GM12878 (cell line): ENCODE measurements around the gene SERPINA4. TPM values are rescaled to one million over a fixed set of nuclear protein-coding genes. Genes with fewer than 3 reads are reported as not detected.

ENCODE experiments used
- ATAC-seq: fragments of 200-7000 bp; cut with Tn5 transposase; 3 replicates; pipeline ENCODE4 v1.9.1; 2020; ENCODE audit warnings: mild to moderate bottlenecking, moderate library complexity
- BruUV-seq: library from RNA; stranded (reverse); fragments of 400-500 nt; replicated peaks from 2 replicates; lab custom pipeline; 2021; lab: Mats Ljungman, UMichigan
- CTCF ChIA-PET: fragments of 300-600 bp; sonication (Branson Sonifier 250); formaldehyde crosslinking; extraction: SDS; loops from one replicate; lab custom pipeline; 2021; ENCODE audit warnings: inconsistent platforms; lab: Yijun Ruan, JAX
- POLR2A ChIA-PET: fragments of 350-600 bp; formaldehyde crosslinking; extraction: SDS; loops from one replicate; lab custom pipeline; 2021; ENCODE audit warnings: inconsistent platforms; lab: Charles Lee
- RAD21 ChIA-PET: fragments of 300-600 bp; sonication (Branson Sonifier 250); formaldehyde crosslinking; loops from one replicate; lab custom pipeline; 2023; ENCODE audit warnings: antibody characterized with exemption; ENCODE audit not compliant: unreplicated experiment; lab: Charles Lee
- SMC1A ChIA-PET: fragments of 300-600 bp; sonication (Branson Sonifier 250); formaldehyde crosslinking; loops from one replicate; lab custom pipeline; 2023; ENCODE audit not compliant: unreplicated experiment, uncharacterized antibody; lab: Charles Lee
- DNase-seq: peaks from one replicate; pipeline ENCODE4 v3.0.0-alpha.2; 2011; ENCODE audit warnings: low read depth, low spot score
- FAIRE-seq: peaks from 3 replicates; lab custom pipeline; 2011; peaks lifted over from hg19 to GRCh38; lab: Jason Lieb, UNC
- H2AFZ ChIP-seq: 2 replicates; pipeline ENCODE4 v1.6.0; 2011; ENCODE audit warnings: low read depth, low read length, control low read depth; ENCODE audit not compliant: control insufficient read depth
- H3K27ac ChIP-seq: 2 replicates; pipeline ENCODE4 v1.5.1; 2011; ENCODE audit warnings: control low read depth; ENCODE audit not compliant: control insufficient read depth, insufficient read depth
- H3K27me3 ChIP-seq, 2 experiments: replicated peaks in 1 of 2; 2 replicates each; pipeline versions ENCODE4 v1.6.0 to v1.6.1; 2011; ENCODE audit warnings: low read length in 1 of 2; ENCODE audit not compliant: control insufficient read depth in 2 of 2, insufficient read depth in 2 of 2
- H3K36me3 ChIP-seq, 2 experiments: 2 replicates each; pipeline ENCODE4 v1.5.1; 2011; ENCODE audit warnings: low read length in 1 of 2; ENCODE audit not compliant: control insufficient read depth in 2 of 2, insufficient read depth in 2 of 2
- H3K4me1 ChIP-seq: 2 replicates; pipeline ENCODE4 v1.6.1; 2011; ENCODE audit warnings: mild to moderate bottlenecking, low read length, moderate library complexity, mixed read lengths; ENCODE audit not compliant: control insufficient read depth, insufficient read depth
- H3K4me2 ChIP-seq: 2 replicates; pipeline ENCODE4 v1.6.0; 2011; ENCODE audit warnings: control low read depth; ENCODE audit not compliant: control insufficient read depth, insufficient read depth
- H3K4me3 ChIP-seq: fragments of 200-600 bp; sonication (generic); 2 replicates; pipeline ENCODE4 v1.5.1; 2016
- H3K79me2 ChIP-seq: 2 replicates; pipeline ENCODE4 v1.6.0; 2011; ENCODE audit warnings: low read length; ENCODE audit not compliant: control insufficient read depth, insufficient read depth
- H3K9ac ChIP-seq: 2 replicates; pipeline ENCODE4 v1.8.0; 2011; ENCODE audit warnings: low read length, control low read depth, mixed read lengths; ENCODE audit not compliant: control insufficient read depth, insufficient read depth
- H3K9me3 ChIP-seq: replicated peaks from 3 replicates; pipeline ENCODE4 v1.5.1; 2011; ENCODE audit warnings: mild to moderate bottlenecking, low read length; ENCODE audit not compliant: control insufficient read depth, insufficient read depth
- H4K20me1 ChIP-seq: 2 replicates; pipeline ENCODE4 v1.6.0; 2011; ENCODE audit not compliant: control insufficient read depth, insufficient read depth
- ATF2 ChIP-seq: IDR thresholded peaks from 2 replicates; pipeline ENCODE4 v1.6.1; 2012; ENCODE audit warnings: low read length, inconsistent platforms
- BHLHE40 ChIP-seq, 2 experiments: fragments of 450-650 bp in 1 of 2; IDR thresholded peaks; 2 replicates each; pipeline ENCODE4 v1.6.1; 2011 to 2017; ENCODE audit warnings: low read depth in 2 of 2, borderline replicate concordance in 1 of 2, improper control_type of control experiment in 1 of 2, low read length in 1 of 2, mild to moderate bottlenecking in 1 of 2
- BMI1 ChIP-seq: fragments of 450-650 bp; IDR thresholded peaks from 2 replicates; pipeline ENCODE4 v1.6.1; 2016; ENCODE audit warnings: mild to moderate bottlenecking, moderate library complexity, borderline replicate concordance
- DPF2 ChIP-seq: fragments of 450-650 bp; IDR thresholded peaks from 2 replicates; pipeline ENCODE4 v1.6.1; 2017; ENCODE audit warnings: mild to moderate bottlenecking
- EGR1 ChIP-seq, 2 experiments: IDR thresholded peaks; 1 replicate in 1 of 2; 2 replicates in 1 of 2; pipeline ENCODE4 v1.6.1; 2011 to 2012; ENCODE audit warnings: low read depth in 2 of 2, low read length in 2 of 2, borderline replicate concordance in 1 of 2, mild to moderate bottlenecking in 1 of 2, moderate library complexity in 1 of 2
- FOXK2 ChIP-seq: fragments of 450-650 bp; IDR thresholded peaks from 2 replicates; pipeline ENCODE4 v1.6.1; 2017; ENCODE audit warnings: mild to moderate bottlenecking, moderate library complexity
- HDGF ChIP-seq: fragments of 450-650 bp; IDR thresholded peaks from 2 replicates; pipeline ENCODE4 v1.6.1; 2016; ENCODE audit warnings: antibody characterized with exemption
- KLF5 ChIP-seq: fragments of 450-650 bp; IDR thresholded peaks from 2 replicates; pipeline ENCODE4 v1.6.1; 2014; ENCODE audit warnings: mild to moderate bottlenecking; ENCODE audit not compliant: partially characterized antibody
- NFYB ChIP-seq: IDR thresholded peaks from 2 replicates; pipeline ENCODE4 v1.6.1; 2011; ENCODE audit warnings: low read depth, mild to moderate bottlenecking, low read length, improper control_type of control experiment, moderate library complexity; ENCODE audit not compliant: insufficient read depth
- POU2F2 ChIP-seq: IDR thresholded peaks from 3 replicates; pipeline ENCODE4 v1.6.1; 2011; ENCODE audit warnings: low read depth, mild to moderate bottlenecking, low read length, borderline replicate concordance
- SUZ12 ChIP-seq: fragments of 200-600 bp; sonication (generic); IDR thresholded peaks from one replicate; pipeline ENCODE4 v1.6.1; 2018; ENCODE audit warnings: antibody characterized with exemption, mild to moderate bottlenecking; ENCODE audit not compliant: unreplicated experiment
- ZNF384 ChIP-seq: IDR thresholded peaks from 2 replicates; pipeline ENCODE4 v1.6.1; 2012; ENCODE audit warnings: low read depth, mild to moderate bottlenecking, low read length, improper control_type of control experiment, borderline replicate concordance
- WGBS: methylation state at CpG from one replicate; pipeline ENCODE4 v1.1.6; 2016; ENCODE audit warnings: low lambda C conversion rate; ENCODE audit not compliant: insufficient replicate concordance, insufficient coverage; ENCODE audit errors: missing lambda C conversion rate; 5-methylcytosine and 5-hydroxymethylcytosine counted together
- in situ Hi-C: fragments of 300-500 bp; cut with MboI; formaldehyde crosslinking; loops from 9 replicates; pipeline ENCODE4 v1.14.3; 2018; ENCODE audit warnings: mixed read lengths
- intact Hi-C: fragments of 100-400 bp; cut with micrococcal nuclease; formaldehyde crosslinking; loops from one replicate; pipeline ENCODE4 v1.14.2; 2022; ENCODE audit not compliant: unreplicated experiment
- polyA plus RNA-seq, 11 experiments: library from polyadenylated mRNA; depleted of rRNA in 4 of 11; unstranded in 6 of 11; stranded (reverse) in 5 of 11; fragments of >200 nt; fragmentation: Nextera tagmentation in 4 of 11; fragmentation: Illumina TruSeq in 1 of 11; extraction: Ambion mirVana in 4 of 11; extraction: Trizol in 1 of 11; gene quantifications; 1 replicate in 1 of 11; 2 replicates in 10 of 11; pipeline versions ENCODE4 v1.2.1 to v1.2.3, GENCODE V29; 2011 to 2016; ENCODE audit warnings: inconsistent platforms in 2 of 11, missing spikeins in 2 of 11, low read depth in 1 of 11
- total RNA-seq, 4 experiments: library from RNA; depleted of rRNA in 3 of 4; stranded (reverse); fragments of >200 nt in 3 of 4; fragmentation: Illumina TruSeq in 1 of 4; extraction: Trizol in 1 of 4; gene quantifications; 2 replicates each; pipeline versions ENCODE4 v1.2.1 to v1.2.3, GENCODE V29; 2013 to 2021
- TF ChIP-seq, protein P1 (sequence below): fragments of 450-650 bp; IDR thresholded peaks from 2 replicates; pipeline ENCODE4 v1.6.1; 2017; ENCODE audit warnings: mild to moderate bottlenecking, moderate library complexity
- TF ChIP-seq, protein P2 (sequence below): IDR thresholded peaks from 2 replicates; pipeline ENCODE4 v1.6.1; 2011; ENCODE audit warnings: borderline replicate concordance, low read depth, mild to moderate bottlenecking, moderate library complexity, mixed read lengths, low read length; ENCODE audit not compliant: insufficient read depth; ENCODE audit errors: extremely low read length

The SERPINA4 gene
- total and polyA plus RNA-seq, 10 of the 15 experiments (the other 5 are each of a cell fraction or from before 2014, with no cell fraction given): 0.13 TPM; not detected in 9

- DNase-seq (no peak), ATAC-seq (no peak), FAIRE-seq (no peak)
- Histone ChIP-seq H3K4me3 (no peak overlapping the region), H4K20me1 (no peaks in the 10 kb centered on the region), H3K36me3 (no peaks in the 10 kb centered on the region), H3K4me1 (no peaks in the 10 kb centered on the region), H2AFZ (no peak overlapping the region), H3K4me2 (no peak overlapping the region), H3K27me3 (no peaks in the 10 kb centered on the region), H3K79me2 (no peaks in the 10 kb centered on the region), H3K9me3 (peaks cover 7% of the 10 kb centered on the region; the same call in 2 of the 3 replicates), H3K9ac (no peak overlapping the region), H3K27ac (no peak overlapping the region)
- ChIA-PET SMC1A (no interaction called here), RAD21 (no interaction called here), CTCF (no interaction called here), POLR2A (no interaction called here)
- intact Hi-C loops: no loop called here
- WGBS: 26% methylated on average over 3 of the region's 3 CpGs
- no TSS peak for BruUV-seq
- TF ChIP-seq ATF2: no peak
- TF ChIP-seq, protein P1, sequence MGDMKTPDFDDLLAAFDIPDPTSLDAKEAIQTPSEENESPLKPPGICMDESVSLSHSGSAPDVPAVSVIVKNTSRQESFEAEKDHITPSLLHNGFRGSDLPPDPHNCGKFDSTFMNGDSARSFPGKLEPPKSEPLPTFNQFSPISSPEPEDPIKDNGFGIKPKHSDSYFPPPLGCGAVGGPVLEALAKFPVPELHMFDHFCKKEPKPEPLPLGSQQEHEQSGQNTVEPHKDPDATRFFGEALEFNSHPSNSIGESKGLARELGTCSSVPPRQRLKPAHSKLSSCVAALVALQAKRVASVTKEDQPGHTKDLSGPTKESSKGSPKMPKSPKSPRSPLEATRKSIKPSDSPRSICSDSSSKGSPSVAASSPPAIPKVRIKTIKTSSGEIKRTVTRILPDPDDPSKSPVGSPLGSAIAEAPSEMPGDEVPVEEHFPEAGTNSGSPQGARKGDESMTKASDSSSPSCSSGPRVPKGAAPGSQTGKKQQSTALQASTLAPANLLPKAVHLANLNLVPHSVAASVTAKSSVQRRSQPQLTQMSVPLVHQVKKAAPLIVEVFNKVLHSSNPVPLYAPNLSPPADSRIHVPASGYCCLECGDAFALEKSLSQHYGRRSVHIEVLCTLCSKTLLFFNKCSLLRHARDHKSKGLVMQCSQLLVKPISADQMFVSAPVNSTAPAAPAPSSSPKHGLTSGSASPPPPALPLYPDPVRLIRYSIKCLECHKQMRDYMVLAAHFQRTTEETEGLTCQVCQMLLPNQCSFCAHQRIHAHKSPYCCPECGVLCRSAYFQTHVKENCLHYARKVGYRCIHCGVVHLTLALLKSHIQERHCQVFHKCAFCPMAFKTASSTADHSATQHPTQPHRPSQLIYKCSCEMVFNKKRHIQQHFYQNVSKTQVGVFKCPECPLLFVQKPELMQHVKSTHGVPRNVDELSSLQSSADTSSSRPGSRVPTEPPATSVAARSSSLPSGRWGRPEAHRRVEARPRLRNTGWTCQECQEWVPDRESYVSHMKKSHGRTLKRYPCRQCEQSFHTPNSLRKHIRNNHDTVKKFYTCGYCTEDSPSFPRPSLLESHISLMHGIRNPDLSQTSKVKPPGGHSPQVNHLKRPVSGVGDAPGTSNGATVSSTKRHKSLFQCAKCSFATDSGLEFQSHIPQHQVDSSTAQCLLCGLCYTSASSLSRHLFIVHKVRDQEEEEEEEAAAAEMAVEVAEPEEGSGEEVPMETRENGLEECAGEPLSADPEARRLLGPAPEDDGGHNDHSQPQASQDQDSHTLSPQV: no peak
- TF ChIP-seq EGR1 (IDR thresholded peaks at IDR 0.05; ENCODE audit: borderline replicate concordance in 1 of 2, low read depth in 2 of 2, low read length in 2 of 2): no peak
- TF ChIP-seq ZNF384: no peak
- no peak for TF ChIP-seq NFYB
- TF ChIP-seq KLF5: no peak
- no peak for TF ChIP-seq DPF2
- TF ChIP-seq BHLHE40 (IDR thresholded peaks at IDR 0.05; ENCODE audit: borderline replicate concordance in 1 of 2, low read depth in 2 of 2, low read length in 1 of 2): no peak
- TF ChIP-seq, protein P2, sequence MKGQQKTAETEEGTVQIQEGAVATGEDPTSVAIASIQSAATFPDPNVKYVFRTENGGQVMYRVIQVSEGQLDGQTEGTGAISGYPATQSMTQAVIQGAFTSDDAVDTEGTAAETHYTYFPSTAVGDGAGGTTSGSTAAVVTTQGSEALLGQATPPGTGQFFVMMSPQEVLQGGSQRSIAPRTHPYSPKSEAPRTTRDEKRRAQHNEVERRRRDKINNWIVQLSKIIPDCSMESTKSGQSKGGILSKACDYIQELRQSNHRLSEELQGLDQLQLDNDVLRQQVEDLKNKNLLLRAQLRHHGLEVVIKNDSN: no peak
- TF ChIP-seq SUZ12: no peak
- TF ChIP-seq HDGF: no peak
- no peak for TF ChIP-seq POU2F2
- TF ChIP-seq BMI1: no peak
- no peak for TF ChIP-seq FOXK2
- in situ Hi-C loops: no loop called here
Measured at GRCh38 chr14:94615254-94615653, 54.0 kb downstream of the SERPINA4 start.
